NCI-H1092 (cell line): ENCODE measurements around the gene CDKN2D.

ENCODE experiments used
- DNase-seq: peaks from one replicate; lab custom pipeline; 2025; lab: John Stamatoyannopoulos, UW

CDKN2D gene

DNA sequence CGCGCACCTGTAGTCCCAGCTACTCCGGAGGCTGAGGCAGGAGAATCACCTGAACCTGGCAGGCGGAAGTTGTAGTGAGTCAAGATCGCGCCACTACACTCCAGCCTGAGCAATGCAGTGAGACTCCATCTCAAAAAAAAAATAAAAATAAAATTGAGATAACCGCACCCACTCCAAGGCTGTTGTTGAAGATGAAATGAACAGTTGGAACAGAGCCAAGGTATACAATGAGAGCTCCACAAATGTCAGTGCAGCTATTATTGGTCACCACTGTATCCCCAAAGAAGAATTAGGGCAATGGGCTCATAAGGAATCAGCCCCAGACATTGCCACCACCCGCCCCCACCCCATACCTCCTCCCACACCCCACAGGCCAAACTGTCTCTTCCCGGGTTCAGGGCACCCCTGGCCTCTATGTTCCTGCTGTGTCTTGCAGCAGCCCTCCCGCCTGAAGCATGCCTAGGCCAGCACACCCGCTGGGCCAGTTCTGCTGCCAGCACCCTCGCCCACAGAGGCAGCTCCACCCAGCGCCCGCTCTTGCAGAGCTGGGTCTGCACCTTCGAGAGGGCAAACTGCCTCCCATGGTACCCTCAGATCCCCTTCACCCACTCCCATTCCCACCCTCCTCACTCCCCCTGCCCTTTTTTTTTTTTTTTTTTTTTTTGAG is 48.0 kb downstream of the CDKN2D start:
- DNase-seq, result no peak

- DNase-seq, result no peak
Observed at GRCh38 chr19:10519421-10519820, 49.4 kb downstream of the CDKN2D start.

DNA sequence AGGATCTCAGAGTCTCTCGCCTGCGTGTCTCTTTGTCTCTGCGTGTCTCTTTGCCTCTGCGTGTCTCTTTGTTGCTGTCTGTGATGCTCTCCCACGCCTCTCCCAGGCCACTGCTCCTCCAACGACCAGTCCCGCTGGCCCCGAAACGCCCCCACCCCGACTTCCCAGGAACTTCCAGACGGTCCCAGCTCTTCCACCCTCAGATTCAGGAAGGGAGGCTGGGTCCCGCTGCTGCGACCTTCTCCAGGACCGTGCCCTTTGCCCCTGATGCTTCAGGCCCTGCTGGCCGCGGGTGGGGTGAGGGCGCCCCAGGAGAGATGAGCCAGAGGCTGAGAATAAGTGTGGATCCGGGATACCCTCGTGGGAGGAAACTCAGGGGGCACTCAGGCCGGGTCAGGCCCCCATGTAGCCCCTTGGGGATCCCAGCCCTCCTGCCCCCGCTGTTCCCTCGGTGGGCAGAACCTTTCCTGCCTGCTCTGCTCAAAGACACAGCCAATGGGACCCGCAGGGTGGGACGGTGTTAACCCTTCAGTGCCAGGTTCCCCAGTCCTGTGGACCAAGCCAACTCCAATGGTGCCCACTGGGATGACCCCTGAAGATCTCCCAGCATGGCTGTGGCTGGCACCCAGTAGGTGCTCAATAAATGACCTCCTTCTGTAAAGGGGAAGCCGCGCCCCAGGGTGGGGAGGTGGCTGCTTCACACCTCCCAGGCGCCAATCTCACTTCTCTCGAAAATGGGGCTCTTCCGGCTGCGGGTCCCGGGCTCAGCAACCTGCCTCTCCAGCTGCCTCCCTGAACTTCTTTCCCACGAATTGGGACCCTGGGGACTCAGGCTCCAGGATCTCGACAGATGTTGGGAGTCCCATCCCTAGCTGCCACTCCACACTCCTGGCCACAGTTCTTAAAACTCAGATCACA is 50.1 kb downstream of the CDKN2D start:
- no peak for DNase-seq

DNA sequence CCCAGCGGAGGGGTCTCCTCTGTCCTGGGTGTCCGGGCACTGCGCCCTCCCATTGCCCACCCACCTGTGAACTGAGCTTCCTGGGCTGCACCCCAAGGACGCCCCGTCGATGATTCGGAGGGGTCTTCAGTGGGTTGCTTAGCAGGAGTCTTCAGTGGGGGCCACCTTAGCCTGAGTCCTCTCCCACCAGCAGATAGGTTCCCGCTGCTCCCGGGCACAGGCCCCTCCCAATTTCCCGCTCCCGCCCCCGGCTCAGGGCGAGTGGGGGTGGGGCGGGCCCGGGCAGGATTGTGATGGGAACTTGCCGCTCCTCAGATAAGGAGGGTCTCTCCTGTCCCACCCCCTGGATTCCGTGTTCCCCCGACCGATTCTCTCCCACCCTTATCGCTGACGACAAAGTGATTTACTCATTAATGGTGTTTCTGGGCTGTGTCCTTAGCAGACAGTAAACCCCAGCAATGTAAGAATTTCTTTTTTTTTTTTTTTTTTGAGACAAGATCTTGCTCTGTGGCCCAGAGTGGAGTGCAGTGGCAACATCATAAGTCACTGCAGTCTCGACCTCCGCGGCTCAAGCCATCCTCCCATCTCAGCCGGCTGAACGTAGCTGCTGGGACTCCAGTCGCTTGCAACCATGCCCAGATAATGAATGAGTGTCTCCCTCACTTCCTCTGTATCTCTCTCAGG is 50.9 kb downstream of the CDKN2D start:
- no peak for DNase-seq

DNA sequence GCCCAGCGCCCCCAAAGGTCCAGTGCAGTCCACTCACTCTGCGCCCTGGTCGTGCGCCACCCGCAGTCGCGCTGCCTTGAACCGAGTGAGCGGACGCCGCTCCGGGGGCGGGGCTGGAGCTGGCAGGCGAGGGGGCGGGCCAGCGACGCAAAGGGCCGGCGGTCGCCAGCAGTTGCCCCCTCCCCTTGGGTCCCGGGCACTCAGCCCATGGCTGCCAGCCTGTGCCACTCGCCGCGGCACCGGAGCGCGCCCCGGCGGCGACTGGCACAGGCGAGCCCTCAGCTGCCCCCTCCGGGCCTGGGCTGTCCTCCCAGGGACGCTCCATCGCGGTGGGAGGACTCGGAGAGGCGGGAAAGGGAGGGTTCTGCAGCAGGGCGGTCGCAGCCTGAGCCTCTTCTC is 51.4 kb downstream of the CDKN2D start, which contains the start of gene S1PR5:
S1PR5 (minus strand) TSS at position 87 of the 399 bp plus-strand sequence. CDS start 2,436 bp downstream, outside the sequence.
- no peak for DNase-seq

GRCh38 chr19:10516671-10517286 is 52.0 kb downstream of the CDKN2D start:
- no peak for DNase-seq
